GM23248 (cell line): ENCODE data around the gene ROBO2. TPM values are rescaled to one million over a fixed set of nuclear protein-coding genes. Genes with fewer than 3 reads are reported as not detected.

Experiments used
- DNase-seq: peaks from one replicate; pipeline ENCODE4 v3.0.0-alpha.2; 2015
- H2AFZ ChIP-seq: fragments of 200-600 bp; sonication (generic); 2 replicates; pipeline ENCODE4 v1.6.1; 2016; ENCODE audit warnings: antibody characterized with exemption
- H3F3A ChIP-seq: fragments of 200-600 bp; sonication (generic); 2 replicates; pipeline ENCODE4 v1.6.1; 2016; ENCODE audit warnings: mild to moderate bottlenecking, antibody characterized with exemption, mixed run types; ENCODE audit not compliant: insufficient read depth
- H3K27ac ChIP-seq: fragments of 200-600 bp; sonication (generic); 2 replicates; pipeline ENCODE4 v1.5.1; 2016; ENCODE audit warnings: mild to moderate bottlenecking
- H3K27me3 ChIP-seq: fragments of 200-600 bp; sonication (generic); replicated peaks from 2 replicates; pipeline ENCODE4 v1.6.1; 2016; ENCODE audit warnings: mild to moderate bottlenecking; ENCODE audit not compliant: insufficient read depth
- H3K36me3 ChIP-seq: fragments of 200-600 bp; sonication (generic); 2 replicates; pipeline ENCODE4 v1.6.1; 2016; ENCODE audit warnings: low read depth, mild to moderate bottlenecking
- H3K4me1 ChIP-seq: fragments of 200-600 bp; sonication (generic); 2 replicates; pipeline ENCODE4 v1.6.1; 2016; ENCODE audit warnings: mild to moderate bottlenecking; ENCODE audit not compliant: insufficient read depth
- H3K4me2 ChIP-seq: fragments of 200-600 bp; sonication (generic); one replicate; pipeline ENCODE4 v1.6.1; 2016; ENCODE audit warnings: mild to moderate bottlenecking; ENCODE audit not compliant: unreplicated experiment
- H3K4me3 ChIP-seq: fragments of 200-600 bp; sonication (generic); 2 replicates; pipeline ENCODE4 v1.5.1; 2016; ENCODE audit warnings: mild to moderate bottlenecking
- H3K79me2 ChIP-seq: fragments of 200-600 bp; sonication (generic); 2 replicates; pipeline ENCODE4 v1.6.1; 2016; ENCODE audit warnings: mild to moderate bottlenecking; ENCODE audit not compliant: insufficient read depth
- H3K9ac ChIP-seq: fragments of 200-600 bp; sonication (generic); 2 replicates; pipeline ENCODE4 v1.6.1; 2016; ENCODE audit warnings: mild to moderate bottlenecking
- H3K9me2 ChIP-seq: fragments of 200-600 bp; sonication (generic); 2 replicates; pipeline ENCODE4 v1.6.1; 2016; ENCODE audit warnings: mixed run types, mild to moderate bottlenecking, moderate library complexity; ENCODE audit not compliant: insufficient read depth
- H3K9me3 ChIP-seq: fragments of 200-600 bp; sonication (generic); one replicate; pipeline ENCODE4 v1.6.1; 2017; ENCODE audit warnings: low read depth
- H4K20me1 ChIP-seq: fragments of 200-600 bp; sonication (generic); 2 replicates; pipeline ENCODE4 v1.6.0; 2016; ENCODE audit not compliant: insufficient read depth
- EZH2 ChIP-seq: fragments of 200-600 bp; sonication (generic); IDR thresholded peaks from 2 replicates; pipeline ENCODE4 v1.6.1; 2018; ENCODE audit warnings: antibody characterized with exemption, mild to moderate bottlenecking; ENCODE audit not compliant: insufficient read depth, poor library complexity, severe bottlenecking
- EZH2phosphoT487 ChIP-seq: fragments of 200-600 bp; sonication (generic); IDR thresholded peaks from 2 replicates; pipeline ENCODE4 v1.6.1; 2018; ENCODE audit warnings: antibody characterized with exemption, moderate library complexity, mild to moderate bottlenecking, low read depth; ENCODE audit not compliant: insufficient read depth
- WGBS, 2 experiments: methylation state at CpG; one replicate each; pipeline ENCODE4 v1.1.6; 2015 to 2017; ENCODE audit warnings: low lambda C conversion rate in 2 of 2, low coverage in 1 of 2; ENCODE audit errors: missing lambda C conversion rate in 2 of 2; 5-methylcytosine and 5-hydroxymethylcytosine counted together
- in situ Hi-C: fragments of 300-500 bp; cut with MboI; formaldehyde crosslinking; loops from 2 replicates; pipeline ENCODE4 v1.15.0; 2020
- polyA plus RNA-seq: library from polyadenylated mRNA; unstranded; fragments of >200 nt; fragmentation: Nextera tagmentation; extraction: Ambion mirVana; gene quantifications from 2 replicates; pipeline ENCODE4 v1.2.1, GENCODE V29; 2016
- total RNA-seq: library from RNA; depleted of rRNA; stranded (reverse); fragments of >200 nt; shearing (Covaris generic); gene quantifications from 2 replicates; pipeline ENCODE4 v1.2.3, GENCODE V29; 2014

ROBO2 gene
- total and polyA plus RNA-seq, 2 experiments from 2014 or later: under 0.01 to 0.05 TPM

DNA sequence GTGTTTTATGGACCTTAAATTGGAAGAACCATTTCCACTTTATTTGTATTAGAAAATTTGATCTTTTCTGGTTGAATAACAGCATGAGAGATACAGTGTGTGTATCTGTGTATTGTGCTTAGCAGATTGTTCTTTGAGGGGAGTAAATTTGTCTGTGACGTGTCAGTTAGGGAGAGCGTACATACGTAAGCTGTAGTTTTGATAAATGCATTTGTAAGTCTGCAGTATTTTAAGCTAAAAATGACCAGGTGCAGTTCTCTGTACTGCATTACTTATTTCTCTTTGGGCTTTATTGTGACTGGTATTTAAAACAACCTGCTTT, 264.8 kb downstream of the ROBO2 start:
- Histone ChIP-seq H3K4me1 (no peaks in the 10 kb centered on the region), H3K9ac (no peak overlapping the region), H3K36me3 (no peaks in the 10 kb centered on the region), H4K20me1 (no peaks in the 10 kb centered on the region), H3K27me3 (no peaks in the 10 kb centered on the region), H3F3A (no peaks in the 10 kb centered on the region), H3K79me2 (no peaks in the 10 kb centered on the region), H3K4me3 (no peak overlapping the region), H3K4me2 (no peak overlapping the region), H3K27ac (no peak overlapping the region), H3K9me3 (no peaks in the 10 kb centered on the region), H2AFZ (no peak overlapping the region), H3K9me2 (no peaks in the 10 kb centered on the region)
- no peak for TF ChIP-seq EZH2
- no peak for TF ChIP-seq EZH2phosphoT487
- 25 to 26% methylated on average over 3 of the region's 3 CpGs for WGBS, 2 experiments
- DNase-seq: no peak
- in situ Hi-C loops: no loop called here

DNA sequence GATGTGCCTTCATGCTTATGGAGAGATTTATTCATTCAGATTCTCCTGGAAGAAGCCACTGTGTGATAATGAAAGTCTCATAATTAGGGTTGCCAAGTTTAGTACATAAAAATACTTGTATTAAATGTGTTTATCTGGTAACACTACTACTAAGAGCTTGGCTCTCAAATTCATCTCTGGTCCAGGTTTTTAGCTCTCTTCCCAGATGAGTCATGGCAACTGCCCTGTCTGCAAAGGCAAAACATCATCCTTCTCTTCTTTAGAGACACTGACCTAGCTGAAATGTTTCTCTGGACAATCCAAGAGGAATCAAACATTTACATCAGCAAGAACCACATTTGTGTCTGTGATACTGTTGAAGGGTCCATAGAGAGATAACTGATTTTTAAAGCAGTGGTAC, 269.6 kb downstream of the ROBO2 start:
- no peaks in the 10 kb centered on the region for H3K36me3 ChIP-seq
- no peak overlapping the region for H2AFZ ChIP-seq
- no peaks in the 10 kb centered on the region for H3F3A ChIP-seq
- H3K27ac ChIP-seq: no peak overlapping the region
- DNase-seq: no peak
- H3K9me3 ChIP-seq: no peaks in the 10 kb centered on the region
- no peak overlapping the region for H3K9ac ChIP-seq
- H3K4me1 ChIP-seq: no peaks in the 10 kb centered on the region
- H4K20me1 ChIP-seq: no peaks in the 10 kb centered on the region
- no peak for TF ChIP-seq EZH2
- no peak for TF ChIP-seq EZH2phosphoT487
- H3K79me2 ChIP-seq: no peaks in the 10 kb centered on the region
- H3K4me2 ChIP-seq: no peak overlapping the region
- in situ Hi-C loops: no loop called here
- no peaks in the 10 kb centered on the region for H3K9me2 ChIP-seq
- H3K4me3 ChIP-seq: no peak overlapping the region
- H3K27me3 ChIP-seq: no peaks in the 10 kb centered on the region

DNA sequence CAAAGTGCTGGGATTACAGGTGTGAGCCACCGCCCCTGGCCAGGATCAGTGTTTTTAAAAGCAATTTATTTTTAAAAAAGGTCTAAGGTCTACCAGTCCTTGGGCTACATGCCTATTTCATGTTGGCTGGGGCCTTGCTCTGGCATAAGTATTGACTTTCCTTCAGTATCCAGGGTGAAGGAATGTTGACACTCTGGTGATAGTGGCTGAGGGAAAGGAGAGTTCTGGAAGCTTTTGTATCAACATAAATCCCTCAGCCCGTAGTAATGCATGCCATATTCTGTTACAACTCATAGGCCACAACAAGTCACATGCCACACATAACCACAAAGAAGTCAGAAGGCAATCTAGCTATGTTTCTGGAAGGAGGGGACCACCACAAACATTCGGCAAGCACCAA, 273.9 kb downstream of the ROBO2 start:
- H3K4me1 ChIP-seq: no peaks in the 10 kb centered on the region
- H4K20me1 ChIP-seq: no peaks in the 10 kb centered on the region
- TF ChIP-seq EZH2: no peak
- no peak for TF ChIP-seq EZH2phosphoT487
- H3F3A ChIP-seq: no peaks in the 10 kb centered on the region
- no peaks in the 10 kb centered on the region for H3K79me2 ChIP-seq
- no peak overlapping the region for H3K4me3 ChIP-seq
- no peak overlapping the region for H3K27ac ChIP-seq
- in situ Hi-C loops: no loop called here
- DNase-seq: no peak
- no peak overlapping the region for H3K4me2 ChIP-seq
- H3K9ac ChIP-seq: no peak overlapping the region
- H2AFZ ChIP-seq: no peak overlapping the region
- 72 to 73% methylated on average over 3 of the region's 3 CpGs for WGBS, 2 experiments
- no peaks in the 10 kb centered on the region for H3K27me3 ChIP-seq
- no peaks in the 10 kb centered on the region for H3K36me3 ChIP-seq
- H3K9me3 ChIP-seq: no peaks in the 10 kb centered on the region
- no peaks in the 10 kb centered on the region for H3K9me2 ChIP-seq

DNA sequence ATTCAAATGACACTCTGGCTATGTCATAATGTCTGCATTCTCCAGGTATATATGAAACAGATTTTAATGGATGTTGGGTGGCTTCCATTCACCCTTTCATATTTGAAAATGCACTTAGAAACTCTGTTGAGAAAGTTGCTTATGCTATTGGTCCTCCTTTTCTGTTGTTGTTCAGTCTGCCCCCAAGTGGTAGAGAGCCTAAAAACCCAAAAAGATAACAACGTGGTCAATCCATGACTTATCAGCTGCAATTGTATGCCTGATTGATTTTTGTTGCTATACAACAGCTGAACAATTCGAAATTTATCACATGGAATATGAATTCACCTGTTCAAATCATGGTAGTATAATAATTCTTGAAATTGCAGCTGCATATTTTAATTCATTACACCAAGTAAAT, 279.8 kb downstream of the ROBO2 start:
- Histone ChIP-seq H3K9me2 (no peaks in the 10 kb centered on the region), H3K79me2 (no peaks in the 10 kb centered on the region), H3K27ac (no peak overlapping the region), H4K20me1 (no peaks in the 10 kb centered on the region), H3K4me2 (no peak overlapping the region), H3K9ac (no peak overlapping the region), H3F3A (peaks cover 7% of the 10 kb centered on the region; the same call in 1 of the 2 replicates), H2AFZ (no peak overlapping the region), H3K4me3 (no peak overlapping the region), H3K36me3 (no peaks in the 10 kb centered on the region), H3K27me3 (no peaks in the 10 kb centered on the region), H3K4me1 (peaks cover 15% of the 10 kb centered on the region), H3K9me3 (no peaks in the 10 kb centered on the region)
- TF ChIP-seq EZH2phosphoT487 (no peak), EZH2 (no peak)
- 26 to 28% methylated on average over 2 of the region's 2 CpGs for WGBS, 2 experiments
- peak; percentile 13 for DNase-seq
- in situ Hi-C loops: no loop called here

DNA sequence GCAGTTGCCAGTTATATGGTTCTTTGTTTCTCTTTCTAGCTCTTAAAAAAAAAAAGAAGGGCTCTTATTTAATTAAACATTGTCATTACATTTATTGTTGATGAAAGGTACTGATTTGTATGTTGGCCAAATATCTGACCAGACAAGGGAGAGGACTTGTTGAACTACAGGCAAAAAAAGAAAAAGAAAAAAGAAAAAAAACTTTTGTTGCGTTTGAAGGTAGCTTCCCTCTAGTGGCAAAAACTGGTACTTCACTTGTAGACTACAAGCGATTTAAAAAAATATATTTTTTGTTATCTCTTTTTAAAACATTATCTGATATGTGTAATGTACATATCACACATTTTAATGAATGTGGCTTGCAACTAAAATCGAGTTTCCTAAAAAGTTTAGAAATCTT, 280.6 kb downstream of the ROBO2 start:
- TF ChIP-seq EZH2phosphoT487 (no peak), EZH2 (no peak)
- no peaks in the 10 kb centered on the region for H3K27me3 ChIP-seq
- no peaks in the 10 kb centered on the region for H4K20me1 ChIP-seq
- H3K9ac ChIP-seq: no peak overlapping the region
- H3K9me3 ChIP-seq: no peaks in the 10 kb centered on the region
- 35 to 37% methylated on average over 3 of the region's 3 CpGs for WGBS, 2 experiments
- peak; percentile 52 for DNase-seq
- H2AFZ ChIP-seq: no peak overlapping the region
- H3K9me2 ChIP-seq: no peaks in the 10 kb centered on the region
- no peak overlapping the region for H3K27ac ChIP-seq
- no peaks in the 10 kb centered on the region for H3K36me3 ChIP-seq
- H3K4me3 ChIP-seq: no peak overlapping the region
- H3K79me2 ChIP-seq: no peaks in the 10 kb centered on the region
- peaks cover 7% of the 10 kb centered on the region; the same call in 1 of the 2 replicates for H3F3A ChIP-seq
- H3K4me2 ChIP-seq: no peak overlapping the region
- in situ Hi-C loops: no loop called here
- peaks cover 15% of the 10 kb centered on the region for H3K4me1 ChIP-seq
